Measurements from ENCODE around the gene NCOA1. TPM values are rescaled to one million over a fixed set of nuclear protein-coding genes. Genes with fewer than 3 reads are reported as not detected.
"Not testable (repeated sequence)": the region's sequence is repeated elsewhere in the genome, so short reads cannot be mapped to it uniquely, and the experiment has no call there.

NCOA1 gene
- total RNA-seq, 1 donor from 2014 or later, result 75.1 TPM

DNA sequence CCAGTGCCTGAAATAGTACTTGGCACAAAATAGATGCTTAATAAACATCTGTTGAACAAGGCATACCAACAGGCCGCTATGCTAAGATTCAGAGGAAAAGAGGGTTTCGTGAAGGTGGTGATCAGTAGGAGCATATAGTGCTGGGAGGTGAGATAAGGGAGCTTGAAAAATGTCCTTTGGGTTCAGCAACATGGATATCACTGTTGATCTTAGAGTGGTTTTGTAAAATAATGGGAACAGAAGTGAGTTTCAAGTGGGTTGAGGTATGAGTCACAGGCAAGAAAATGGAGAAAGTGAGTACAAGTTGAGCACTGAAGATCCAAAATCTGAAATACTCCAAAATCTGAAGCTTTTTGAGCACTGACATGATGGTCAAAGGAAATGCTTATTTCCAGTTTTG is 306.6 kb downstream of the NCOA1 start:
- H3K36me3 Mint-ChIP-seq (ENCODE audit: unreplicated experiment), result peaks cover 4% of the 10 kb centered on the region
- no peak overlapping the region for H3K27ac Mint-ChIP-seq (ENCODE audit: unreplicated experiment)
- peaks cover 1% of the 10 kb centered on the region for H3K9me3 Mint-ChIP-seq (ENCODE audit: unreplicated experiment)
- H3K4me3 Mint-ChIP-seq (ENCODE audit: unreplicated experiment), result no peak overlapping the region
- no peak for TF ChIP-seq CTCF (IDR thresholded peaks at IDR 0.05; ENCODE audit: partially characterized antibody, unreplicated experiment)
- peaks cover 14% of the 10 kb centered on the region for H3K27me3 Mint-ChIP-seq (ENCODE audit: unreplicated experiment)
- no peak for DNase-seq
- H3K4me1 Mint-ChIP-seq (ENCODE audit: low read depth, unreplicated experiment), result peaks cover 9% of the 10 kb centered on the region

- not testable (repeated sequence) for H3K4me3 Mint-ChIP-seq (ENCODE audit: unreplicated experiment); H3K4me1 Mint-ChIP-seq (ENCODE audit: low read depth, unreplicated experiment); DNase-seq; H3K27ac Mint-ChIP-seq (ENCODE audit: unreplicated experiment); H3K9me3 Mint-ChIP-seq (ENCODE audit: unreplicated experiment); H3K27me3 Mint-ChIP-seq (ENCODE audit: unreplicated experiment)
- H3K36me3 Mint-ChIP-seq (ENCODE audit: unreplicated experiment), result peaks cover 19% of the 10 kb centered on the region
Measured at GRCh38 chr2:24800487-24800886, 309.4 kb downstream of the NCOA1 start.

DNA sequence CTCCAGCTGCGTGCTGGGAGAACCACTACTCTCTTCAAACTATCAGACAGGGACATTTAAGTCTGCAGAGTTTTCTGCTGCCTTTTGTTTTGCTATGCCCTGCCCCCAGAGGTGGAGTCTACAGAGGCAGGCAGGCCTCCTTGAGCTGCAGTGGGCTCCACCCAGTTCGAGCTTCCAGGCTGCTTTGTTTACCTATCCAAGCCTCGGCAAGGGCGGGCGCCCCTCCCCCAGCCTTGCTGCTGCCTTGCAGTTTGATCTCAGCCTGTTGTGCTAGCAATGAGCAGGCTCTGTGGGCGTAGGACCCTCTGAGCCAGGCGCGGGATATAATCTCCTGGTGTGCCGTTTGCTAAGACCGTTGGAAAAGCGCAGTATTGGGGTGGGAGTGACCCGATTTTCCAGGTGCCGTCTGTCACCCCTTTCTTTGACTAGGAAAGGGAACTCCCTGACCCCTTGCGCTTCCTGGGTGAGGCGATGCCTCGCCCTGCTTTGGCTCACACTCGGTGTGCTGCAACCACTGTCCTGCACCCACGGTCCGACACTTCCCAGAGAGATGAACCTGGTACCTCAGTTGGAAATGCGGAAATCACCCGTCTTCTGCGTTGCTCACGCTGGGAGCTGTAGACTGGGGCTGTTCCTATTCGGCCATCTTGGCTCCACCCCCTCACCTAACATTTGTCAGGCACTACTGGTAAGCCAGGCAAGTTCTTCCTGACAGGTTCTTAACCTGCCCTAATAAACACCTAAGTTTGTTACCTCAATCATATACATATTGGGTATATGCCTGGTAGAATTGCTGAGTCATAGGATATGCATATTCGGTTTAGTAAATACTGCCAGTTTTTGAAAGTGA is 315.0 kb downstream of the NCOA1 start:
- H3K4me1 Mint-ChIP-seq (ENCODE audit: low read depth, unreplicated experiment); H3K27me3 Mint-ChIP-seq (ENCODE audit: unreplicated experiment); H3K4me3 Mint-ChIP-seq (ENCODE audit: unreplicated experiment); H3K9me3 Mint-ChIP-seq (ENCODE audit: unreplicated experiment); DNase-seq; H3K27ac Mint-ChIP-seq (ENCODE audit: unreplicated experiment): not testable (repeated sequence)
- H3K36me3 Mint-ChIP-seq (ENCODE audit: unreplicated experiment), result peaks cover 24% of the 10 kb centered on the region

DNA sequence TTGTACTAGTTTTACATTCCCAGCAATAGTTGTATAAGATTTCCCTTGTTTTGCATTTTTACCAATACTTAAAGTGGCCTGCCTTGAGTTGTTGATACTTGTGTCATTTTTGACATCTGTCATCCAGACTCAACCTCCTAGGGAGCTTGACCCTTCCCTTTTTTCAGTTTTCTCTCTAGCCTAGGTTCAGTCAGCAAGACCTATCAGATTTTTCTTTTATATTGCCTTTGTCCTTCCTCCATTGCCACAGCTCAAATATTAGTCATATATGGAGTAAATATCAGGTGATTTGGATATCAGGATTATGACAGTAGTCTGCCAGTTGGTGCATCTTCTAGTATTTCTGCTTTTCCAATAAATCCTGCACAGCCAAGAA is 315.6 kb downstream of the NCOA1 start:
- no peak for DNase-seq
- Mint-ChIP-seq H3K9me3 (ENCODE audit: unreplicated experiment) (peaks cover 6% of the 10 kb centered on the region), H3K4me3 (ENCODE audit: unreplicated experiment) (no peak overlapping the region), H3K27me3 (ENCODE audit: unreplicated experiment) (no peaks in the 10 kb centered on the region), H3K4me1 (ENCODE audit: low read depth, unreplicated experiment) (no peaks in the 10 kb centered on the region), H3K36me3 (ENCODE audit: unreplicated experiment) (peaks cover 24% of the 10 kb centered on the region), H3K27ac (ENCODE audit: unreplicated experiment) (no peak overlapping the region)
- no peak for TF ChIP-seq CTCF (IDR thresholded peaks at IDR 0.05; ENCODE audit: partially characterized antibody, unreplicated experiment)

DNA sequence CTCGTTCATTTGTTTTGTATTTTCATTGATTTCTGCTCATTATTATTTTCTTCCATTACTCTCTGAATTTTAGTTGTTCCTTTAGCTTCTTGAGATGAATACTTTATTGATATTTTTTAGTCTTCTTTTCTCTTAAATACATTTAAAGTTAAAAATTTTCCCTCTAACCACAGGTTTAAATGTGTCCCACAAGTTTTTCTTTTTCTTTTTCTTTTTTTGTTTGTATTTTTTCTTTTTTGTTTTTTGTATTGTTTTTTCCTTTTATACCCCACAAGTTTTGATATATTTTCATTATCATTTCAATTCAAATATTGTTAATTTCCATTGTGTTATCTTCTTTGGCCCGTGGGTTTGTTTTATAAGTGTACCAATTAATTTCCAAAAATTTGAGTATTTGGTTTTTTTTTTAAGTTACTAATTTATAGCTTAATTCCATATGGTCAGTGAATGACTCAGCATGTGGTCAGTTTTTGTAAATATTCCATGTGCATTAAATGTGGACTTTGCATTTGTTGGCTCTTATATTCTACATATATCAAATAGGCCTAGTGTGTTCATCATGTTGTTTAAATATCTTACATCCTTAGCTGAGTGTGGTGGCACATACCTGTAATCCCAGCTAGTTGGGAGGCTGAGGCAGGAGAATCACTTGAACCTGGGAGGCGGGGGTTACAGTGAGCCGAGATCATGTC is 318.4 kb downstream of the NCOA1 start:
- DNase-seq, result no peak
- peaks cover 16% of the 10 kb centered on the region for H3K36me3 Mint-ChIP-seq (ENCODE audit: unreplicated experiment)
- H3K4me3 Mint-ChIP-seq (ENCODE audit: unreplicated experiment), result no peak overlapping the region
- H3K4me1 Mint-ChIP-seq (ENCODE audit: low read depth, unreplicated experiment), result no peaks in the 10 kb centered on the region
- no peak overlapping the region for H3K27ac Mint-ChIP-seq (ENCODE audit: unreplicated experiment)
- peaks cover 6% of the 10 kb centered on the region for H3K9me3 Mint-ChIP-seq (ENCODE audit: unreplicated experiment)
- no peaks in the 10 kb centered on the region for H3K27me3 Mint-ChIP-seq (ENCODE audit: unreplicated experiment)
- TF ChIP-seq CTCF (IDR thresholded peaks at IDR 0.05; ENCODE audit: partially characterized antibody, unreplicated experiment), result no peak

- TF ChIP-seq CTCF (IDR thresholded peaks at IDR 0.05; ENCODE audit: partially characterized antibody, unreplicated experiment), result no peak
- no peak overlapping the region for H3K27ac Mint-ChIP-seq (ENCODE audit: unreplicated experiment)
- DNase-seq, result no peak
- peaks cover 2% of the 10 kb centered on the region for H3K9me3 Mint-ChIP-seq (ENCODE audit: unreplicated experiment)
- H3K36me3 Mint-ChIP-seq (ENCODE audit: unreplicated experiment), result no peaks in the 10 kb centered on the region
- H3K4me1 Mint-ChIP-seq (ENCODE audit: low read depth, unreplicated experiment), result no peaks in the 10 kb centered on the region
- H3K4me3 Mint-ChIP-seq (ENCODE audit: unreplicated experiment), result no peak overlapping the region
- H3K27me3 Mint-ChIP-seq (ENCODE audit: unreplicated experiment), result no peaks in the 10 kb centered on the region
Measured at GRCh38 chr2:24813691-24814137, 322.7 kb downstream of the NCOA1 start.
